Pancreas (tissue), 10 donors: ENCODE data around the gene SH2D2A. TPM values are rescaled to one million over a fixed set of nuclear protein-coding genes. Genes with fewer than 3 reads are reported as not detected.

Experiments used
- ATAC-seq, 4 donors: fragments of 200-7000 bp; cut with Tn5 transposase; one replicate each; pipeline versions ENCODE4 v1.8.0 to v1.9.1; 2020; ENCODE audit warnings: mild to moderate bottlenecking in 4 of 4, moderate library complexity in 4 of 4
- DNase-seq, 6 donors: peaks; one replicate each; pipeline ENCODE4 v3.0.0-alpha.2; 2020
- FAIRE-seq: peaks from 2 replicates; lab custom pipeline; 2012; peaks lifted over from hg19 to GRCh38; lab: Jason Lieb, UNC
- H3K27ac ChIP-seq, 4 donors: fragments of 200-600 bp; sonication (generic); 1 replicate in 3 of 4; 2 replicates in 1 of 4; pipeline versions ENCODE4 v1.5.0 to v1.8.0; 2020
- H3K27me3 ChIP-seq, 4 donors: fragments of 200-600 bp; one replicate each; pipeline ENCODE4 v1.8.0; 2021
- H3K36me3 ChIP-seq, 3 donors: fragments of 200-600 bp; sonication (generic) in 1 of 3; one replicate each; pipeline versions ENCODE4 v1.5.0 to v1.8.0; 2020 to 2021
- H3K4me1 ChIP-seq, 3 donors: fragments of 200-600 bp; one replicate each; pipeline ENCODE4 v1.8.0; 2021
- H3K4me3 ChIP-seq, 4 donors: fragments of 200-600 bp; sonication (generic) in 2 of 4; one replicate each; pipeline versions ENCODE4 v1.5.0 to v1.8.0; 2020 to 2021
- H3K9me3 ChIP-seq, 4 donors: fragments of 200-600 bp; one replicate each; pipeline ENCODE4 v1.8.0; 2021
- WGBS, 2 donors: extraction: QIAGEN DNeasy Blood & Tissue Kit; methylation state at CpG; one replicate each; pipeline ENCODE4 v1.1.7; 2013; 5-methylcytosine and 5-hydroxymethylcytosine counted together
- intact Hi-C, 3 donors: fragments of 100-400 bp; cut with DNase I; formaldehyde crosslinking; loops; one replicate each; pipeline versions ENCODE4 v1.11.1 to v1.14.2; 2022
- polyA plus RNA-seq, 2 donors: library from polyadenylated mRNA; stranded (reverse); fragments of 200-250 nt; gene quantifications; one replicate each; pipeline ENCODE4 v1.2.3, GENCODE V29; 2013
- total RNA-seq, 6 donors: library from RNA; stranded (reverse); fragmentation: NEBNext Ultra II Directional in 4 of 6; extraction: Animal tissue kit (Norgen Biotek cat#: 25700) in 4 of 6; gene quantifications; one replicate each; pipeline versions ENCODE4 v1.2.1 to v1.2.4, GENCODE V29; 2021 to 2023
- TF ChIP-seq, protein P1 (sequence below), 4 donors: fragments of 200-600 bp; sonication (generic) in 3 of 4; IDR thresholded peaks; one replicate each; pipeline versions ENCODE4 v1.5.0 to v1.8.0; 2021; ENCODE audit warnings: antibody characterized with exemption in 4 of 4
- donor health status: healthy with polysubstance abuse.
- donor health status: DM: no; HTN: no; CAD: no; lungs with moderate emphysema.
- donor health status: DM: no; HTN: no; CAD: no.
- donor health status: control.
- donor health status: control.
- donor health status: Bipolar disorder and iron deficiency.
- donor health status: DM: yes; HTN: yes; CAD: no.
- donor health status: DM: no; HTN: no; CAD: no.
- donor health status: DM: no; HTN: no; CAD: no.
- donor health status: DM: yes; HTN: yes; CAD: no.

SH2D2A gene
- total and polyA plus RNA-seq, 8 donors: 0.16 to 1.5 (median 0.71) TPM

DNA sequence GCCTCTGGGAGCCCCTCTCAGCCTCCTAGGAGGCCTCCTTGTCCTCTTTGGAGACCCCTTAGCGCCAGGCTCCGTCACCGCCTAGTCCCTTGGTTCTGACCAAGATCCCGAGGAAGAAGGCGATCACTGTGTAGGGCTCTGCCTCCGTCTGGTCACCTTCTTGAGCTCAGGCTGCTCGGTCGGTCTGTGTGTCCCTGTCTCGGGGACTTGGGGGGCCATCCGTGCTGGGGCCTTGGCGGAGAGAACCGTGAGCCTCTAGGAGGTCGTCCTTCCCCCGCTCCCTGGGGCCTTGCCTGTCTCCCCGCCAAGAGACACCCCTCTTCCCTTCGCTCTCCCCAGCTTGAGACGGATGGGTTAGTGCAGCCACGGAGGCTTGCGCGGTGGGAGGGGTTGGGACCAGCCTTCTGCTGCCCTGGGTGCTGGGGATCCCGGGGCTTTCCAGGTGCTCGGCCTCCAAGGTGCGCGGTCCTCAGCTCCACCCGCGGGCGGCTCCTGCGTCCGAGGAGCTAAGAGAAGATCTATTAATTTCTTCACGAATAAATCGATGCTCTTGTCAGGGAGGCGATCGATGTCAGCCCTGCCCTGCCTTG, 43.0 kb upstream of the SH2D2A start:
- FAIRE-seq (no peak), ATAC-seq (peak; percentile 42 to 62 (median 53)), DNase-seq (peak in 1 of 6 donors; percentile 78)
- Histone ChIP-seq H3K9me3 (no peaks in the 10 kb centered on the region), H3K27me3 (peaks cover 0 to 17% (median 0%) of the 10 kb centered on the region in 4 donors), H3K36me3 (no peaks in the 10 kb centered on the region), H3K4me3 (peak overlapping the region in 1 of 4 donors; percentile 33), H3K4me1 (peaks cover 0 to 23% (median 16%) of the 10 kb centered on the region in 3 donors), H3K27ac (no peak overlapping the region)
- intact Hi-C loops: no loop called here
- TF ChIP-seq, protein P1, sequence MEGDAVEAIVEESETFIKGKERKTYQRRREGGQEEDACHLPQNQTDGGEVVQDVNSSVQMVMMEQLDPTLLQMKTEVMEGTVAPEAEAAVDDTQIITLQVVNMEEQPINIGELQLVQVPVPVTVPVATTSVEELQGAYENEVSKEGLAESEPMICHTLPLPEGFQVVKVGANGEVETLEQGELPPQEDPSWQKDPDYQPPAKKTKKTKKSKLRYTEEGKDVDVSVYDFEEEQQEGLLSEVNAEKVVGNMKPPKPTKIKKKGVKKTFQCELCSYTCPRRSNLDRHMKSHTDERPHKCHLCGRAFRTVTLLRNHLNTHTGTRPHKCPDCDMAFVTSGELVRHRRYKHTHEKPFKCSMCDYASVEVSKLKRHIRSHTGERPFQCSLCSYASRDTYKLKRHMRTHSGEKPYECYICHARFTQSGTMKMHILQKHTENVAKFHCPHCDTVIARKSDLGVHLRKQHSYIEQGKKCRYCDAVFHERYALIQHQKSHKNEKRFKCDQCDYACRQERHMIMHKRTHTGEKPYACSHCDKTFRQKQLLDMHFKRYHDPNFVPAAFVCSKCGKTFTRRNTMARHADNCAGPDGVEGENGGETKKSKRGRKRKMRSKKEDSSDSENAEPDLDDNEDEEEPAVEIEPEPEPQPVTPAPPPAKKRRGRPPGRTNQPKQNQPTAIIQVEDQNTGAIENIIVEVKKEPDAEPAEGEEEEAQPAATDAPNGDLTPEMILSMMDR (IDR thresholded peaks at IDR 0.05): no peak
- 2 to 3% methylated on average over 33 of the region's 33 CpGs for WGBS, 2 donors

DNA sequence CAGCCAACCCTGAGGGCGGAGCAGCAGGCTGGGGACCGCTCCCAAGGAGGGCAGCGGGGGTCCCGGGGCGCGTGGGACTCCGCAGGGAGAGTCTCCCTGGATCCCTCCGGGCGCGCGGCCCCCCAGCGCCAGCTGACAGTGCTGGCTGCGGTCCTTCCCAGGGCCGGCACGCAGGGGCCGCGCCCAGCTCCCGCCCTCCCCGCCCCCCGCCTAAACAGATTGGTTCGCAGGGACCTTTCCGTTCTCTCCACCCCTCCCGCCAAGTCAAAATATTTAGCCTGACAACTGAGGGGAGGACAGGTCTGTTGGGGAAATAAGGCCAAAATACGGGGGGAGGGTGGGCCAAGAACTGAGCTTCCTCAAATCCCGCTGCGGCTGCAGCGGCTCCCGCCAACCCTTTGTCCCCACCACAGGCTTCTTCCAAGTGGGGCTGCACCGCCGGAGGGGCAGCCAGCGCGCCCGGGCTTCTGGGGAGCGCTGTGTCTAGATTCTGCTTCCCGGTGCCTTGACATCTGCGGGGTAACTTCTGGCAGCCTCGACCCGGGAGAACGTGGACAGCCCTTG, 42.4 kb upstream of the SH2D2A start, which contains the start of gene INSRR:
Gene INSRR, minus strand, starts transcription at position 159 of the 564 bp plus-strand sequence. CDS start 496 bp downstream, outside the sequence.
- Histone ChIP-seq H3K27ac (no peak within 1 kb of the TSS), H3K27me3 (peaks cover 0 to 17% (median 0%) of the 10 kb centered on the region in 4 donors), H3K4me3 (peak within 1 kb of the TSS in 1 of 4 donors; percentile 33), H3K9me3 (no peaks in the 10 kb centered on the region), H3K4me1 (peaks cover 0 to 23% (median 16%) of the 10 kb centered on the region in 3 donors), H3K36me3 (no peaks in the 10 kb centered on the region)
- TF ChIP-seq, protein P1 (IDR thresholded peaks at IDR 0.05): no peak
- no peak for DNase-seq
- intact Hi-C loops: no loop called here
- FAIRE-seq: no peak
- peak in 1 of 4 donors; percentile 4 for ATAC-seq
- 8 to 10% methylated on average over 37 to 39 of the region's 39 CpGs for WGBS, 2 donors

DNA sequence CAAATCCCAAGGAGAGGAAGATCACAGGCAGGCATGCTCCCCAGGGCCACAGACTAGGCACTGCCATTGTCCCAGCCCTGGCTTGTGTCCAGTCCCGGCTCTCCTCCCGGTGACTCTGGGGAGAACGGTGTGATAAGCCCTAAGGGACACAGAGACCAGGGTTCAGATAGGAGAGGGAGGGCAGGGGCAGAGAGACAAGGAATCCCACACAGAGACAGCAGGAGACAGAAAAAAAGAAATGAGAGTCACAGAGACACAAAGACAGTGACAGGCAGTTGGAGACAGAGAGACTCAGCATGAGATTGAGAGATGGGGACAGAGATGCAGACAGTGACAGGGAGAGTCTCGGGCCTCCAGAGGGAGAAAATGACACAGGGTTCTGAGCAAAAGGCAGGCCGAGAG, 41.9 kb upstream of the SH2D2A start:
- FAIRE-seq (no peak), ATAC-seq (peak in 3 of 4 donors; percentile 17 to 44 (median 20))

DNA sequence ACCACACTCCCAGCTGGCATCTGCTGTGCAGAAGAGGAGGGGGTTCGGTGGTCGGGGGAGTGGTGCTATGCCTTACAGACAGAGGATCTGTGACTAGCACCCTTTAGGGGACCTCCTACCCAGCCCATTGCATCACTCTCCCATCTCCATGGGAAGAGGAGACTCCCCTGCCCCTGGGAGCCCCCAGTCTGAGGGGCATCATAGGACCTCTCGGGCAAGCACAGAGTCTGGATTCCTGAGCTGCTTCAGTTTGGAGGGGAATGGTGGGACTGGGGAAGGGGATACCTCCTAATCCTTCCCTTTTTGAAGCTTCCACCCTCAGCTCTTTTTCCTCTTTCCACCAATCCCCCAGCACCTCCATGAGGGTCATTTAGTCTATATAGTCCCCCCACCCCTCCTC, 40.9 kb upstream of the SH2D2A start:
- no peak for FAIRE-seq

More for the DNA sequence above, 41.9 kb upstream of the SH2D2A start:
- peak overlapping the region in 1 of 4 donors; percentile 33 for H3K4me3 ChIP-seq
- H3K27me3 ChIP-seq: peaks cover 0 to 17% (median 0%) of the 10 kb centered on the region in 4 donors
- intact Hi-C loops: no loop called here
- no peak overlapping the region for H3K27ac ChIP-seq
- WGBS, 2 donors: 6 to 8% methylated on average over 5 of the region's 5 CpGs
- peak in 1 of 6 donors; percentile 75 for DNase-seq
- H3K36me3 ChIP-seq: no peaks in the 10 kb centered on the region
- peaks cover 0 to 23% (median 16%) of the 10 kb centered on the region in 3 donors for H3K4me1 ChIP-seq
- no peaks in the 10 kb centered on the region for H3K9me3 ChIP-seq
- TF ChIP-seq, protein P1 (IDR thresholded peaks at IDR 0.05): no peak

More for the DNA sequence above, 40.9 kb upstream of the SH2D2A start:
- Histone ChIP-seq H3K27ac (no peak overlapping the region), H3K9me3 (no peaks in the 10 kb centered on the region), H3K4me1 (peaks cover 2 to 27% (median 16%) of the 10 kb centered on the region in 3 donors), H3K4me3 (no peak overlapping the region), H3K36me3 (no peaks in the 10 kb centered on the region), H3K27me3 (peaks cover 0 to 17% (median 0%) of the 10 kb centered on the region in 4 donors)
- 33 to 53% methylated on average over 3 of the region's 3 CpGs for WGBS, 2 donors
- DNase-seq: no peak
- no peak for ATAC-seq
- intact Hi-C loops: no loop called here
- TF ChIP-seq, protein P1 (IDR thresholded peaks at IDR 0.05): no peak
